NT2/D1 (cell line): ENCODE measurements around the gene GZMH.

Experiments
- SUZ12 ChIP-seq: IDR thresholded peaks from 2 replicates; pipeline ENCODE4 v1.6.1; 2011; ENCODE audit not compliant: insufficient read length, insufficient read depth; ENCODE audit errors: extremely low read depth
- YY1 ChIP-seq: IDR thresholded peaks from 2 replicates; pipeline ENCODE4 v1.6.1; 2011; ENCODE audit not compliant: insufficient read length, insufficient read depth

GRCh38 chr14:24595073-24595808 lies 14.2 kb downstream of the GZMH start:
- no peak for TF ChIP-seq SUZ12
- no peak for TF ChIP-seq YY1
